HEK293 (cell line): ENCODE results near the gene ZNF197.
A peak's percentile ranks its signal among the peaks of the same experiment; 100 is the strongest.

Experiments
- AEBP2 ChIP-seq: fragments of 450-650 bp; formaldehyde crosslinking; IDR thresholded peaks from 2 replicates; pipeline ENCODE4 v1.5.1; 2016; ENCODE audit warnings: missing biosample characterization, missing genetic modification characterization, borderline replicate concordance
- GFI1B ChIP-seq: fragments of 450-650 bp; formaldehyde crosslinking; IDR thresholded peaks from 2 replicates; pipeline ENCODE4 v1.5.1; 2016; ENCODE audit warnings: missing biosample characterization, missing genetic modification characterization
- GLI2 ChIP-seq: fragments of 450-650 bp; formaldehyde crosslinking; IDR thresholded peaks from 2 replicates; pipeline ENCODE4; 2017; ENCODE audit warnings: missing biosample characterization, missing genetic modification characterization, low read depth, borderline replicate concordance
- GLIS2 ChIP-seq: fragments of 450-650 bp; formaldehyde crosslinking; IDR thresholded peaks from 2 replicates; pipeline ENCODE4 v1.5.1; 2016; ENCODE audit warnings: missing biosample characterization, missing genetic modification characterization
- HOXD13 ChIP-seq: sonication (generic); formaldehyde crosslinking; IDR thresholded peaks from 2 replicates; pipeline ENCODE4 v1.8.0; 2022; ENCODE audit warnings: missing genetic modification reagents, borderline replicate concordance
- KLF17 ChIP-seq: fragments of 450-650 bp; formaldehyde crosslinking; IDR thresholded peaks from 2 replicates; pipeline ENCODE4 v1.5.1; 2016; ENCODE audit warnings: missing biosample characterization, missing genetic modification characterization
- KLF9 ChIP-seq: fragments of 450-650 bp; formaldehyde crosslinking; IDR thresholded peaks from 2 replicates; pipeline ENCODE4 v1.5.1; 2016; ENCODE audit warnings: missing biosample characterization, missing genetic modification characterization, low read depth
- MYNN ChIP-seq: fragments of 450-650 bp; formaldehyde crosslinking; IDR thresholded peaks from 2 replicates; pipeline ENCODE4 v1.5.1; 2016; ENCODE audit warnings: missing biosample characterization, missing genetic modification characterization, borderline replicate concordance
- PRDM1 ChIP-seq: fragments of 450-650 bp; formaldehyde crosslinking; IDR thresholded peaks from 2 replicates; pipeline ENCODE4; 2016; ENCODE audit warnings: missing biosample characterization, missing genetic modification characterization
- SCRT2 ChIP-seq: fragments of 450-650 bp; formaldehyde crosslinking; IDR thresholded peaks from 2 replicates; pipeline ENCODE4 v1.5.1; 2016; ENCODE audit warnings: missing biosample characterization, missing genetic modification characterization
- TRIM28 ChIP-seq: IDR thresholded peaks from 2 replicates; pipeline ENCODE4 v1.6.1; 2011; ENCODE audit warnings: low read length, control low read depth, borderline replicate concordance
- ZBTB11 ChIP-seq: fragments of 450-650 bp; formaldehyde crosslinking; conservative IDR thresholded peaks from 2 replicates; pipeline ENCODE4 v1.5.1; 2016; ENCODE audit warnings: low read depth, missing biosample characterization, missing genetic modification characterization
- ZBTB20 ChIP-seq: fragments of 450-650 bp; formaldehyde crosslinking; IDR thresholded peaks from 2 replicates; pipeline ENCODE4 v1.5.1; 2016; ENCODE audit warnings: missing biosample characterization, missing genetic modification characterization
- ZBTB26 ChIP-seq: fragments of 450-650 bp; formaldehyde crosslinking; optimal IDR thresholded peaks from 2 replicates; pipeline ENCODE3; 2016; ENCODE audit warnings: missing biosample characterization, mild to moderate bottlenecking, missing genetic modification characterization
- ZNF112 ChIP-seq: fragments of 450-650 bp; formaldehyde crosslinking; IDR thresholded peaks from 2 replicates; pipeline ENCODE4 v1.5.0; 2017; ENCODE audit warnings: missing biosample characterization, missing genetic modification characterization
- ZNF114 ChIP-seq: fragments of 450-650 bp; formaldehyde crosslinking; IDR thresholded peaks from 2 replicates; pipeline ENCODE4 v1.5.0; 2017; ENCODE audit warnings: missing biosample characterization, missing genetic modification characterization
- ZNF155 ChIP-seq: fragments of 450-650 bp; formaldehyde crosslinking; IDR thresholded peaks from 2 replicates; pipeline ENCODE4 v1.5.1; 2016; ENCODE audit warnings: missing biosample characterization, missing genetic modification characterization
- ZNF16 ChIP-seq: fragments of 450-650 bp; formaldehyde crosslinking; IDR thresholded peaks from 2 replicates; pipeline ENCODE4 v1.5.1; 2016; ENCODE audit warnings: low read depth, missing biosample characterization, missing genetic modification characterization
- ZNF274 ChIP-seq, 2 experiments: fragments of 200-500 bp in 1 of 2; fragments of 450-650 bp in 1 of 2; sonication (Bioruptor generic) in 1 of 2; formaldehyde crosslinking in 1 of 2; IDR thresholded peaks; 2 replicates each; pipeline versions ENCODE4 v1.5.1 to v1.6.1; 2014 to 2016; ENCODE audit warnings: borderline replicate concordance in 1 of 2, inconsistent platforms in 1 of 2, low read length in 1 of 2, missing biosample characterization in 1 of 2, missing genetic modification characterization in 1 of 2
- ZNF292 ChIP-seq: fragments of 450-650 bp; formaldehyde crosslinking; IDR thresholded peaks from 2 replicates; pipeline ENCODE4 v1.5.1; 2016; ENCODE audit warnings: low read depth, missing biosample characterization, missing genetic modification characterization, borderline replicate concordance
- ZNF324 ChIP-seq: fragments of 450-650 bp; formaldehyde crosslinking; IDR thresholded peaks from 2 replicates; pipeline ENCODE4 v1.5.1; 2016; ENCODE audit warnings: missing biosample characterization, missing genetic modification characterization
- ZNF391 ChIP-seq: fragments of 450-650 bp; formaldehyde crosslinking; IDR thresholded peaks from 2 replicates; pipeline ENCODE4 v1.5.1; 2016; ENCODE audit warnings: low read depth, missing biosample characterization, missing genetic modification characterization, borderline replicate concordance
- ZNF423 ChIP-seq: fragments of 450-650 bp; formaldehyde crosslinking; IDR thresholded peaks from 2 replicates; pipeline ENCODE4 v1.5.1; 2016; ENCODE audit warnings: missing biosample characterization, missing genetic modification characterization
- ZNF530 ChIP-seq: fragments of 450-650 bp; formaldehyde crosslinking; IDR thresholded peaks from 2 replicates; pipeline ENCODE4 v1.5.1; 2016; ENCODE audit warnings: low read depth, missing biosample characterization, missing genetic modification characterization
- ZNF544 ChIP-seq: fragments of 450-650 bp; formaldehyde crosslinking; IDR thresholded peaks from 2 replicates; pipeline ENCODE4 v1.5.0; 2017; ENCODE audit warnings: missing biosample characterization, missing genetic modification characterization
- ZNF560 ChIP-seq: fragments of 450-650 bp; formaldehyde crosslinking; IDR thresholded peaks from 2 replicates; pipeline ENCODE4 v1.5.1; 2017; ENCODE audit warnings: missing biosample characterization, missing genetic modification characterization, borderline replicate concordance
- ZNF645 ChIP-seq: fragments of 450-650 bp; formaldehyde crosslinking; IDR thresholded peaks from 2 replicates; pipeline ENCODE4; 2016; ENCODE audit warnings: missing biosample characterization, missing genetic modification characterization
- ZNF664 ChIP-seq: fragments of 450-650 bp; formaldehyde crosslinking; IDR thresholded peaks from 2 replicates; pipeline ENCODE4 v1.5.1; 2016; ENCODE audit warnings: missing biosample characterization, missing genetic modification characterization
- ZNF747 ChIP-seq: fragments of 450-650 bp; formaldehyde crosslinking; IDR thresholded peaks from 2 replicates; pipeline ENCODE4 v1.5.1; 2016; ENCODE audit warnings: missing biosample characterization, missing genetic modification characterization
- ZNF768 ChIP-seq: fragments of 450-650 bp; formaldehyde crosslinking; IDR thresholded peaks from 2 replicates; pipeline ENCODE4 v1.5.1; 2018; ENCODE audit warnings: missing biosample characterization, mild to moderate bottlenecking, missing genetic modification characterization
- ZSCAN4 ChIP-seq: fragments of 450-650 bp; formaldehyde crosslinking; IDR thresholded peaks from 2 replicates; pipeline ENCODE4 v1.5.1; 2017; ENCODE audit warnings: missing biosample characterization, missing genetic modification characterization

ZNF197 gene

GRCh38 chr3:44624749-44625480 lies at the start of gene ZNF197 (continued):
- TF ChIP-seq ZBTB11 (tag by site-specific recombination) (peak; percentile 96), HOXD13 (CRISPR knock-in tag) (no peak), MYNN (tag by site-specific recombination) (no peak), TRIM28 (no peak), ZNF16 (tag by site-specific recombination) (no peak), PRDM1 (tag by site-specific recombination) (no peak), KLF17 (tag by site-specific recombination) (no peak), AEBP2 (tag by site-specific recombination) (no peak), ZSCAN4 (no peak), ZNF560 (no peak), GLIS2 (no peak), ZNF274 (IDR thresholded peaks at IDR 0.05; ENCODE audit: low read length) (no peak), ZNF274 (tag by site-specific recombination; IDR thresholded peaks at IDR 0.05; ENCODE audit: borderline replicate concordance) (no peak), ZNF747 (tag by site-specific recombination) (no peak), ZNF324 (tag by site-specific recombination) (no peak), ZNF544 (tag by site-specific recombination) (no peak), ZNF292 (tag by site-specific recombination) (no peak), ZBTB26 (tag by site-specific recombination) (peak; percentile 48), GFI1B (no peak), ZNF530 (tag by site-specific recombination) (no peak), ZBTB20 (tag by site-specific recombination) (peak; percentile 76), ZNF114 (tag by site-specific recombination) (no peak), ZNF391 (no peak), KLF9 (tag by site-specific recombination) (peak; percentile 65), ZNF423 (tag by site-specific recombination) (no peak), ZNF645 (tag by site-specific recombination) (no peak), GLI2 (no peak), ZNF768 (no peak), ZNF664 (tag by site-specific recombination) (no peak), ZNF155 (no peak), ZNF112 (tag by site-specific recombination) (no peak), SCRT2 (peak; percentile 76)
